Gastroesophageal sphincter (tissue), 4 donors: ENCODE measurements around the gene MATN1. TPM values are rescaled to one million over a fixed set of nuclear protein-coding genes. Genes with fewer than 3 reads are reported as not detected.

ENCODE experiments used
- ATAC-seq: fragments of 150-250 bp; one replicate; pipeline ENCODE4 v1.9.1; 2016; ENCODE audit warnings: mild to moderate bottlenecking, moderate library complexity
- H3K27ac ChIP-seq, 4 donors: fragments of 200-600 bp; sonication (generic) in 3 of 4; 1 replicate in 3 of 4; 2 replicates in 1 of 4; pipeline ENCODE4 v1.5.1; 2016 to 2019
- H3K27me3 ChIP-seq: fragments of 200-600 bp; sonication (generic); one replicate; pipeline ENCODE4 v1.5.1; 2019
- H3K36me3 ChIP-seq, 2 donors: fragments of 200-600 bp; sonication (generic); one replicate each; pipeline ENCODE4 v1.5.1; 2019; ENCODE audit warnings: control low read depth in 1 of 2
- H3K4me1 ChIP-seq, 3 donors: fragments of 200-600 bp; sonication (generic); 1 replicate in 2 of 3; 2 replicates in 1 of 3; pipeline ENCODE4 v1.5.1; 2016 to 2019; ENCODE audit warnings: control low read depth in 2 of 3
- H3K4me3 ChIP-seq, 2 donors: fragments of 200-600 bp; sonication (generic); one replicate each; pipeline ENCODE4 v1.5.1; 2019; ENCODE audit warnings: mild to moderate bottlenecking in 1 of 2, moderate library complexity in 1 of 2
- H3K9me3 ChIP-seq, 3 donors: fragments of 200-600 bp; sonication (generic); one replicate each; pipeline ENCODE4 v1.5.1; 2017 to 2019; ENCODE audit warnings: control low read depth in 2 of 3
- EP300 ChIP-seq: sonication (generic); formaldehyde crosslinking; IDR thresholded peaks from one replicate; pipeline ENCODE4 v1.6.1; 2017; ENCODE audit warnings: antibody characterized with exemption, mild to moderate bottlenecking
- POLR2A ChIP-seq, 2 donors: fragments of 450-650 bp; IDR thresholded peaks; one replicate each; pipeline ENCODE4 v1.6.1; 2017; ENCODE audit warnings: antibody characterized with exemption in 2 of 2, mild to moderate bottlenecking in 2 of 2, moderate library complexity in 1 of 2
- POLR2AphosphoS5 ChIP-seq: sonication (generic); formaldehyde crosslinking; IDR thresholded peaks from one replicate; pipeline ENCODE4 v1.6.1; 2017; ENCODE audit warnings: antibody characterized with exemption
- WGBS, 2 donors: methylation state at CpG; one replicate each; pipeline ENCODE4 v1.1.5; 2018; ENCODE audit warnings: low coverage in 1 of 2; 5-methylcytosine and 5-hydroxymethylcytosine counted together
- total RNA-seq, 4 donors: library from RNA; depleted of rRNA; stranded (reverse); fragments of >200 nt; gene quantifications; one replicate each; pipeline ENCODE4 v1.1.0, GENCODE V29; 2016
- TF ChIP-seq, protein P1 (sequence below), 4 experiments: fragments of 200-600 bp in 2 of 4; fragments of 450-650 bp in 2 of 4; sonication (generic) in 1 of 4; IDR thresholded peaks; one replicate each; pipeline ENCODE4 v1.5.1; 2017 to 2019; ENCODE audit warnings: antibody characterized with exemption in 4 of 4, mild to moderate bottlenecking in 2 of 4, moderate library complexity in 2 of 4

The MATN1 gene
- total RNA-seq, 4 donors from 2014 or later: not detected

DNA sequence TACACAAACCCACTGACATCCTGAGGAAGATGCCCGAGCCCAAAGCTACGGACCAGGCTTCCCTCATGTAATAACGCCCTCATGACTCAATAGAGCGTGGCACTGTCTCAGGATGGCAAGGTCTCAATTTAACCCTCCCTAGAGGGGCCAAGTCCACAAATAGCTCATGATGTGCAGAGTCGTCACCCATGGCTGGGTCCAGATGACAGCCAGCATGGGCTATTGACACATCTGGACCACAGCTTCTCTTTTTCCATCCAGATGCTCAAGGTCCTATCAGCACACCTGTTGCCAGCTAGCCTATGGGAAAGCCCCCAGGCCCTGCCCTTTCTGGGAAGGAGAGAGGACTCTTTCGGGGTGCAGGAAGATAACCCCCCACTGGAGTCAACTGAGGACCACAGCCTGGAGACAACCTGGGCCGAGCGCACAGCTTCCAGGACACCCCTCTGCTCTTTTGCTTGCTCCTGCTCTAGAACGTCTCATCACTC, 31.3 kb upstream of the MATN1 start:
- TF ChIP-seq, protein P1, sequence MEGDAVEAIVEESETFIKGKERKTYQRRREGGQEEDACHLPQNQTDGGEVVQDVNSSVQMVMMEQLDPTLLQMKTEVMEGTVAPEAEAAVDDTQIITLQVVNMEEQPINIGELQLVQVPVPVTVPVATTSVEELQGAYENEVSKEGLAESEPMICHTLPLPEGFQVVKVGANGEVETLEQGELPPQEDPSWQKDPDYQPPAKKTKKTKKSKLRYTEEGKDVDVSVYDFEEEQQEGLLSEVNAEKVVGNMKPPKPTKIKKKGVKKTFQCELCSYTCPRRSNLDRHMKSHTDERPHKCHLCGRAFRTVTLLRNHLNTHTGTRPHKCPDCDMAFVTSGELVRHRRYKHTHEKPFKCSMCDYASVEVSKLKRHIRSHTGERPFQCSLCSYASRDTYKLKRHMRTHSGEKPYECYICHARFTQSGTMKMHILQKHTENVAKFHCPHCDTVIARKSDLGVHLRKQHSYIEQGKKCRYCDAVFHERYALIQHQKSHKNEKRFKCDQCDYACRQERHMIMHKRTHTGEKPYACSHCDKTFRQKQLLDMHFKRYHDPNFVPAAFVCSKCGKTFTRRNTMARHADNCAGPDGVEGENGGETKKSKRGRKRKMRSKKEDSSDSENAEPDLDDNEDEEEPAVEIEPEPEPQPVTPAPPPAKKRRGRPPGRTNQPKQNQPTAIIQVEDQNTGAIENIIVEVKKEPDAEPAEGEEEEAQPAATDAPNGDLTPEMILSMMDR (IDR thresholded peaks at IDR 0.05): no peak
- TF ChIP-seq POLR2A (IDR thresholded peaks at IDR 0.05) (no peak), EP300 (no peak), POLR2AphosphoS5 (no peak)
- H3K27me3 ChIP-seq: peaks cover 17% of the 10 kb centered on the region
- no peak for ATAC-seq
- WGBS, 2 donors: 67 to 100% methylated on average over 1 to 5 of the region's 9 CpGs
- no peaks in the 10 kb centered on the region for H3K36me3 ChIP-seq
- peaks cover 0 to 17% (median 0%) of the 10 kb centered on the region in 3 donors for H3K4me1 ChIP-seq
- H3K4me3 ChIP-seq: peak overlapping the region in 1 of 2 donors; percentile 6
- H3K27ac ChIP-seq: peak overlapping the region in 1 of 4 donors; percentile 7
- H3K9me3 ChIP-seq: no peaks in the 10 kb centered on the region

DNA sequence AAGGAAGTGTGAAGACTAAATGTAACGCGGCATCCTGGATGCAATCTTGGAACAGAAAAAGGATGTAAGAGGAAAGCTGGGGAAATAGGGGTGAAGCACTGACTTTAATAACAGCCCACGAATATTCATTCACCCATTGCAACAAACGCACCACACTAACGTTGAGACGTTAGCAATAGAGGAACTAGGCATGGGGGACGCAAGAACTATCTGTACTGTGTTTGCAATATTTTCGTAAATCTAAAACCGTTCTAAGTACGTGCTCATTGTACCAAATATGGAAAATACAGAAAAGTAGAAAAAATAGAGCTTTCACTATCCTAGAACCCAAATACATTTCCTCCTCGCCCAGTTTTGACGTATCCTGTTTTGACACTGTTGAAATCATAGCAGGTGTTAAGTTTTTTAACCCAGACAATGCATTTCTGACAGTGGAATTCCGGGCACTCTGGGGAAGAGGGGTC, 30.3 kb upstream of the MATN1 start:
- Histone ChIP-seq H3K4me1 (peaks cover 0 to 26% (median 0%) of the 10 kb centered on the region in 3 donors), H3K27me3 (peaks cover 17% of the 10 kb centered on the region), H3K36me3 (no peaks in the 10 kb centered on the region), H3K4me3 (no peak overlapping the region), H3K27ac (peak overlapping the region in 1 of 4 donors; percentile 7), H3K9me3 (no peaks in the 10 kb centered on the region)
- no peak for ATAC-seq
- no peak for TF ChIP-seq EP300
- TF ChIP-seq, protein P1 (IDR thresholded peaks at IDR 0.05): no peak
- TF ChIP-seq POLR2A (IDR thresholded peaks at IDR 0.05): no peak
- TF ChIP-seq POLR2AphosphoS5: no peak
- 54 to 70% methylated on average over 13 of the region's 13 CpGs for WGBS, 2 donors

DNA sequence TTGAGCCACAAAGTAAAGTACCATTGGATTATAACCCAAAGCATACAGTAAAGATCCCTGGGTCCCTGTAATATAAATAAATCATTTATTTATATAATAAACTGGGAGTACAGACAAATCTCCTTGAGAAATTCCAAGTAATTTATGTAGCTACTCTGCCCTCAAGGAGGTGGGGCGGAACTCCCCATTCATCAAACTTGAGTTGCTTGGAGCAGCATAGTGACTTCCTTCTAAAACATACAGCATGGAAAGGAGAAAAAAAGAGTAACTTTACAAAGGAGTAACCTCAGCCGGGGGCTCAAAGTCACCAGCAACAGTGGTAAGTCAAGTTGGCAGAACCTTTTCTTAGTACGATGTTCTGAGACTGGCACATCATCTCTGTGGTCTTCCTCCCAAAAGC, 29.7 kb upstream of the MATN1 start:
- no peak for TF ChIP-seq EP300
- no peak for TF ChIP-seq POLR2A (IDR thresholded peaks at IDR 0.05)
- TF ChIP-seq, protein P1 (IDR thresholded peaks at IDR 0.05): no peak
- TF ChIP-seq POLR2AphosphoS5: no peak

DNA sequence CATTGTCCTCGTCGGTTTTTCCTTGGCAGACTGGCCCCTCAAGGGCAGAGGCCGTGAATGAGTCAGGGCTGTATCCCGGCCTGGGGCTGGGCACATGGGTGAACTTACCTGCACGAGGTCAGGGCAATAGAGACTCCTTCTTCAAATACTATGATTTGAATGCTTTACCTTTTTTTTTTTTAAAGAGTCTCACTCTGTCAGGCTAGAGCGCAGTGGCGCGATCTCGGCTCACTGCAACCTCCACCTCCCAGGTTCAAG, 29.2 kb upstream of the MATN1 start:
- Histone ChIP-seq H3K36me3 (no peaks in the 10 kb centered on the region), H3K9me3 (no peaks in the 10 kb centered on the region), H3K4me3 (no peak overlapping the region), H3K4me1 (peaks cover 0 to 28% (median 0%) of the 10 kb centered on the region in 3 donors), H3K27ac (no peak overlapping the region), H3K27me3 (peaks cover 17% of the 10 kb centered on the region)
- no peak for TF ChIP-seq EP300
- no peak for TF ChIP-seq POLR2AphosphoS5
- no peak for TF ChIP-seq POLR2A (IDR thresholded peaks at IDR 0.05)
- TF ChIP-seq, protein P1 (IDR thresholded peaks at IDR 0.05): no peak
- no peak for ATAC-seq
- WGBS, 2 donors: 78 to 80% methylated on average over 7 to 9 of the region's 9 CpGs

More for the DNA sequence above, 29.7 kb upstream of the MATN1 start:
- H3K36me3 ChIP-seq: no peaks in the 10 kb centered on the region
- WGBS, 2 donors: 57 to 58% methylated on average over 1 to 3 of the region's 3 CpGs
- H3K27me3 ChIP-seq: peaks cover 17% of the 10 kb centered on the region
- H3K27ac ChIP-seq: peak overlapping the region in 1 of 4 donors; percentile 26
- H3K9me3 ChIP-seq: no peaks in the 10 kb centered on the region
- peaks cover 0 to 28% (median 0%) of the 10 kb centered on the region in 3 donors for H3K4me1 ChIP-seq
- no peak for ATAC-seq
- H3K4me3 ChIP-seq: no peak overlapping the region

DNA sequence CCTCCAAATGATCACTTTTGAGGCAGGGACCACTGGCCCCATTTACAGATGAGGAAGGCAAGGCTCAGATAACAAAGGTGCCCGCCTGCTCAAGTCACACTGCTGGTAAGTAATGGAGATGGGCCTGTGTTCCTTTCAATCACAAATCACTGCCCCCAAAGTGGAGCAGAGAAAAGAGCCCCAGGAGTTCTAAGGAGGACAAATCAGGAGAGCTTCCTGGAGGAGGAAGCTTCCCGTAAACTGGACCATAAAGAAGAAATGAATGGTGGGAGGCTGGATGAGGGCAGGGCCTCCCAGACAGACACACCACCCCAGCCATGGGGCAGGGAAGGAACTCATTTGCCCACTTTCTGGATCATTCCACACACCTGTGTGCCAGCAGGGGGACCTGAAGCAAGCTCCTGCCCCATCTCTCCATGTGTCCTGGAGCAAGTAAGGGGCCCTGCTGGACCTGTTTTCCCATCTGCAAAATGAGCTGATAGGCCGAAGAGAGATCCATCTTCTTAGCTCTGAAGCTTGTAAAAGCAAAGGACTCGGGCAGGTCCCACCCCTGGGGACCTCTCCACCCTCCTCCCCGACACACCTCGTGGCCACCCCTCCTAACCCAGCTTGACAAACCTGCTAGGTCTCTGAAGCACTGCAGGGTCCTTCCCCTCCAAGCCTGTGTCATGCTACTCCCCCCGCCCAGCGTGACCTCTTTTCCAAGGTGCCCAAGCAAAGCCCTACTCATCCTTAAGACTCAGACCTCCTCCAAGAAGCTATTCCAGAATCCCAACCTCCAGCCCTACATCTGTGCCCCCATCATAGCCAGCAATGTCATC, 28.7 kb upstream of the MATN1 start:
- Histone ChIP-seq H3K4me1 (peaks cover 0 to 23% (median 0%) of the 10 kb centered on the region in 3 donors), H3K27ac (no peak overlapping the region), H3K4me3 (no peak overlapping the region), H3K9me3 (no peaks in the 10 kb centered on the region), H3K27me3 (peaks cover 17% of the 10 kb centered on the region), H3K36me3 (no peaks in the 10 kb centered on the region)
- TF ChIP-seq EP300 (no peak), POLR2A (IDR thresholded peaks at IDR 0.05) (no peak), POLR2AphosphoS5 (no peak)
- TF ChIP-seq, protein P1 (IDR thresholded peaks at IDR 0.05): no peak
- ATAC-seq: no peak
- 76 to 93% methylated on average over 5 to 6 of the region's 8 CpGs for WGBS, 2 donors
